Lower leg skin (tissue), 4 donors: Measurements from ENCODE around the gene TRIO. TPM values are rescaled to one million over a fixed set of nuclear protein-coding genes. Genes with fewer than 3 reads are reported as not detected.
"Not testable (repeated sequence)": the region's sequence is repeated elsewhere in the genome, so short reads cannot be mapped to it uniquely, and the experiment has no call there.

Experiments used
- DNase-seq, 2 donors: peaks; one replicate each; pipeline ENCODE4 v3.0.0-alpha.2; 2019; ENCODE audit warnings: low spot score in 2 of 2
- H3K4me3 ChIP-seq: fragments of 200-600 bp; sonication (generic); 2 replicates; pipeline ENCODE4 v1.5.1; 2017; ENCODE audit warnings: mild to moderate bottlenecking, low read depth; ENCODE audit not compliant: poor library complexity, severe bottlenecking
- CTCF ChIP-seq, 3 donors: fragments of 450-650 bp; IDR thresholded peaks; one replicate each; pipeline ENCODE4 v1.5.1; 2016; ENCODE audit warnings: antibody characterized with exemption in 3 of 3, mild to moderate bottlenecking in 3 of 3, moderate library complexity in 2 of 3
- POLR2A ChIP-seq, 2 donors: fragments of 450-650 bp; IDR thresholded peaks; one replicate each; pipeline ENCODE4 v1.6.1; 2016 to 2017; ENCODE audit warnings: antibody characterized with exemption in 2 of 2, mild to moderate bottlenecking in 1 of 2, moderate library complexity in 1 of 2
- WGBS, 2 donors: methylation state at CpG; one replicate each; pipeline ENCODE4 v1.1.5; 2018; 5-methylcytosine and 5-hydroxymethylcytosine counted together
- intact Hi-C: fragments of 100-400 bp; cut with DNase I; formaldehyde crosslinking; loops from one replicate; pipeline ENCODE4 v1.15.0; 2023; ENCODE audit warnings: low total_unique reads
- total RNA-seq, 4 donors: library from RNA; depleted of rRNA; stranded (reverse); fragments of >200 nt; gene quantifications; one replicate each; pipeline ENCODE4 v1.1.0, GENCODE V29; 2016

Gene TRIO
- total RNA-seq, 4 donors from 2014 or later: 47.8 to 101 (median 64.5) TPM

GRCh38 chr5:14206028-14206725 is 63.0 kb downstream of the TRIO start:
- TF ChIP-seq CTCF (IDR thresholded peaks at IDR 0.05): no peak
- no peak for TF ChIP-seq POLR2A (IDR thresholded peaks at IDR 0.05)
- intact Hi-C loops: no loop called here
- no peak for DNase-seq
- WGBS, 2 donors: 85 to 87% methylated on average over 11 of the region's 11 CpGs
- no peak overlapping the region for H3K4me3 ChIP-seq

- DNase-seq, H3K4me3 ChIP-seq, intact Hi-C loops: not testable (repeated sequence)
- 51 to 81% methylated on average over 2 of the region's 3 CpGs for WGBS, 2 donors
Observed at GRCh38 chr5:14207428-14207827, 64.3 kb downstream of the TRIO start.

DNA sequence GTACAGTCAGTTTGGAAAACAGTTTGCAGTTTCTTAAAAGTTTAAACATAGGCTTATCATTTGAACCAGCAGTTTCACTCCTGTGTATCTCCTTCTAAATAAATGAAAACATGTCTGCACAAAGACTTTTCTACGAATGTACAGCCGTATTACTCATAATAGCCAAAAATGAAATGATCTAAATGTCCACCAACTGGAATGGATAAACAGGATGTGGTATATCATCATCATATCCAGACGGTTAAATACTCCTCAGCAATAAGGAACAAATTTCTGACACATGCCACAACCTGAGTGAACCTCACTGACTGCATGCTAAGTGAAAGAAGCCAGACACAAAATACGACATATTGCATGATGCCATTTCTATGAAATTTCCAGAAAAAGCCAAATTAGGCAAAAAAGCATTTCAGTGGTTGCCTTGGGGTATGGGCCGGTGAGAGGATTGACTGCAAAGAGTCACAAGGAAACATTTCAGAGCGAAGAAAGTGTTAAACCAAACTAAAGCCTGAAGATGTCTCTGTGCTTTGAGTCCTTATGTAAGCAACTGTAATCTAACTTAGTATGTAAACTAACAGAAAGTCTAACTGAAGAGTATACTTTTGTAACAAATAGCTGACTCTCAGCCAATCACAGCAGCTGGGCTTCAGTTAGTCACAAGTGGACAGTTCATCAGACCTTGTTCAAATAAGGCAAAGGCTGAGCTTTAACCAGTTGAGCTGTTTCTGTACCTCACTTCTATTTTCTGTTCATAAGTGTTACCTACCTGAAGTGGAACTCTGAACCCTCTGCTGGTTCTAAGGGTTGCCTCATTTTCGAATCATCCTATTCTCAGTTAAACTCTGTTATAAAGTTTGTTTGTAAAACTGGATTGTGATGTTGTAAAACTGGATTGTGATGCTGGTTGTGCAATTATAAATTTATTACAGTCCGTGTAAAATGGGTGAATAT is 65.2 kb downstream of the TRIO start:
- 80 to 82% methylated on average over 8 of the region's 8 CpGs for WGBS, 2 donors
- no peak for DNase-seq
- no peak for TF ChIP-seq POLR2A (IDR thresholded peaks at IDR 0.05)
- intact Hi-C loops: no loop called here
- H3K4me3 ChIP-seq: no peak overlapping the region

GRCh38 chr5:14209222-14209822 is 66.2 kb downstream of the TRIO start:
- intact Hi-C loops: no loop called here

DNA sequence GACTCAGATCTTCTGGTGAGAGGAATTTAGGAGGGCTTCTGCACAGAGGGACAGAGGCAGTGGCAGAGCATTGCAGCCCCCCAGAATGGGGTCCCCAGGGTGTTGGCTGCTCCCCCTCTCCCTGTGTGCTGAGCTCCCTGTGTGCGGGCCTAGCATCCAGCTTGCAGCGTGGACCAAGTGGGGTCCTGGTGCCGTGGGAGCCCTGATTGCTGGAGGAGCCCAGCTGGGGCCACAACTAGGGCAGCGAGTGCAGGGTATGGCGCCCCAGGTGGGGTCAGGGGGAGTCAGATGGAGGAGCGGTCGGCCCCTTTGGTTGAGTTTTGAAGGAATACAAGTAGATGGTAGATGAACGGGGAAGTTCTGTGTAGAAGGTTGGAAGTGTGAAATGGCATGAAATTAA is 66.7 kb downstream of the TRIO start:
- DNase-seq: no peak
- WGBS, 2 donors: 98 to 99% methylated on average over 7 to 8 of the region's 8 CpGs
- H3K4me3 ChIP-seq: no peak overlapping the region
- intact Hi-C loops: no loop called here
- TF ChIP-seq POLR2A (IDR thresholded peaks at IDR 0.05) (no peak), CTCF (IDR thresholded peaks at IDR 0.05) (no peak)

More at GRCh38 chr5:14209222-14209822, 66.2 kb downstream of the TRIO start:
- H3K4me3 ChIP-seq: no peak overlapping the region
- no peak for DNase-seq
- WGBS, 2 donors: 88 to 92% methylated on average over 9 of the region's 9 CpGs
- TF ChIP-seq POLR2A (IDR thresholded peaks at IDR 0.05) (no peak), CTCF (IDR thresholded peaks at IDR 0.05) (no peak)

- WGBS, 2 donors: 66 to 68% methylated on average over 4 of the region's 4 CpGs
- DNase-seq: no peak
- H3K4me3 ChIP-seq: no peak overlapping the region
- TF ChIP-seq CTCF (IDR thresholded peaks at IDR 0.05): no peak
- no peak for TF ChIP-seq POLR2A (IDR thresholded peaks at IDR 0.05)
- intact Hi-C loops: no loop called here
Observed at GRCh38 chr5:14210729-14211128, 67.6 kb downstream of the TRIO start.
